Hypothalamus (tissue), 51 donors: Measurements from ENCODE around the gene HBEGF.

Experiments used
- DNase-seq, 51 donors: peaks; one replicate each; lab custom pipeline; 2025; lab: John Stamatoyannopoulos, UW

The HBEGF gene

GRCh38 chr5:140338908-140339307, 7.5 kb downstream of the HBEGF start:
- no peak for DNase-seq

GRCh38 chr5:140338336-140338735, 8.1 kb downstream of the HBEGF start:
- no peak for DNase-seq

- no peak for DNase-seq
Observed at GRCh38 chr5:140337880-140338279, 8.5 kb downstream of the HBEGF start.

GRCh38 chr5:140336388-140336787, 10.0 kb downstream of the HBEGF start:
- DNase-seq, result peak in 1 of 51 donors; percentile 11

- DNase-seq, result no peak
Observed at GRCh38 chr5:140331638-140332037, 14.8 kb downstream of the HBEGF start.

GRCh38 chr5:140329739-140330481, 16.5 kb downstream of the HBEGF start:
- DNase-seq, result no peak

GRCh38 chr5:140328036-140328764, 18.2 kb downstream of the HBEGF start:
- DNase-seq, result no peak

- no peak for DNase-seq
Observed at GRCh38 chr5:140327589-140327988, 18.8 kb downstream of the HBEGF start.

GRCh38 chr5:140325486-140325885, 20.9 kb downstream of the HBEGF start:
- DNase-seq, result no peak

- DNase-seq, result no peak
Observed at GRCh38 chr5:140324617-140325241, 21.7 kb downstream of the HBEGF start.

- no peak for DNase-seq
Observed at GRCh38 chr5:140324041-140324600, 22.3 kb downstream of the HBEGF start.

GRCh38 chr5:140322751-140323731, 23.4 kb downstream of the HBEGF start:
- DNase-seq, result peak in 40 of 51 donors; percentile 12 to 76 (median 42)

GRCh38 chr5:140321796-140322195, 24.6 kb downstream of the HBEGF start:
- DNase-seq, result peak in 27 of 51 donors; percentile 5 to 57 (median 24)

GRCh38 chr5:140319833-140320232, 26.6 kb downstream of the HBEGF start:
- no peak for DNase-seq

GRCh38 chr5:140318792-140319191, 27.6 kb downstream of the HBEGF start:
- no peak for DNase-seq

- no peak for DNase-seq
Observed at GRCh38 chr5:140317859-140318258, 28.5 kb downstream of the HBEGF start.

GRCh38 chr5:140312791-140313189, 33.6 kb downstream of the HBEGF start:
- no peak for DNase-seq

- peak in 2 of 51 donors; percentile 15 to 31 for DNase-seq
Observed at GRCh38 chr5:140312067-140312790, 34.2 kb downstream of the HBEGF start.

GRCh38 chr5:140311011-140311467, 35.4 kb downstream of the HBEGF start:
- DNase-seq, result no peak
